KMS-11 (cell line): ENCODE results near the gene DMC1.

ENCODE experiments used
- H2AFZ ChIP-seq: fragments of 200-600 bp; sonication (generic); 2 replicates; pipeline ENCODE4 v1.6.1; 2016; ENCODE audit warnings: antibody characterized with exemption, mixed run types, low read depth
- H3K27ac ChIP-seq: fragments of 200-600 bp; sonication (generic); 2 replicates; pipeline ENCODE4 v1.6.1; 2016; ENCODE audit warnings: mild to moderate bottlenecking, mixed run types
- H3K27me3 ChIP-seq: fragments of 200-600 bp; sonication (generic); 2 replicates; pipeline ENCODE4 v1.6.1; 2017; ENCODE audit warnings: mild to moderate bottlenecking, low read depth, mixed run types, moderate library complexity; ENCODE audit not compliant: insufficient read depth
- H3K36me3 ChIP-seq: fragments of 200-600 bp; sonication (generic); 2 replicates; pipeline ENCODE4 v1.6.1; 2017; ENCODE audit warnings: mild to moderate bottlenecking, mixed run types; ENCODE audit not compliant: insufficient read depth
- H3K4me1 ChIP-seq: fragments of 200-600 bp; sonication (generic); 2 replicates; pipeline ENCODE4 v1.6.1; 2016; ENCODE audit warnings: mild to moderate bottlenecking, low read depth, mixed run types; ENCODE audit not compliant: poor library complexity, severe bottlenecking
- H3K4me2 ChIP-seq: fragments of 200-600 bp; sonication (generic); 2 replicates; pipeline ENCODE4 v1.7.0; 2016; ENCODE audit warnings: mild to moderate bottlenecking, mixed run types
- H3K4me3 ChIP-seq: fragments of 200-600 bp; sonication (generic); IDR thresholded peaks from 2 replicates; pipeline ENCODE4 v1.6.1; 2017; ENCODE audit warnings: low read depth, low read length, mixed read lengths; ENCODE audit not compliant: insufficient read depth
- H3K79me2 ChIP-seq: fragments of 200-600 bp; sonication (generic); 2 replicates; pipeline ENCODE4 v1.6.1; 2016; ENCODE audit warnings: low read depth, mixed run types; ENCODE audit not compliant: insufficient read depth
- H3K9ac ChIP-seq: fragments of 200-600 bp; sonication (generic); 2 replicates; pipeline ENCODE4 v1.6.1; 2016; ENCODE audit warnings: mild to moderate bottlenecking, mixed run types
- H4K20me1 ChIP-seq: fragments of 200-600 bp; sonication (generic); 2 replicates; pipeline ENCODE4 v1.6.1; 2016; ENCODE audit warnings: mild to moderate bottlenecking, mixed run types; ENCODE audit not compliant: insufficient read depth
- CTCF ChIP-seq: fragments of 200-600 bp; sonication (generic); conservative IDR thresholded peaks from 2 replicates; pipeline ENCODE4 v1.6.1; 2017; ENCODE audit warnings: low read depth, mild to moderate bottlenecking, antibody characterized with exemption, low read length, moderate library complexity, mixed read lengths

The DMC1 gene

GRCh38 chr22:38565441-38565840 lies 4.5 kb downstream of the DMC1 start:
- no peak for TF ChIP-seq CTCF
- Histone ChIP-seq H4K20me1 (no peaks in the 10 kb centered on the region), H3K4me3 (no peak overlapping the region), H3K79me2 (no peaks in the 10 kb centered on the region), H3K4me2 (no peak overlapping the region), H2AFZ (no peak overlapping the region), H3K9ac (no peak overlapping the region), H3K27me3 (no peaks in the 10 kb centered on the region), H3K27ac (no peak overlapping the region), H3K36me3 (no peaks in the 10 kb centered on the region), H3K4me1 (peaks cover 6% of the 10 kb centered on the region)

- Histone ChIP-seq H4K20me1 (no peaks in the 10 kb centered on the region), H3K9ac (no peak overlapping the region)
These were observed 5.3 kb downstream of the DMC1 start for GRCh38 chr22:38564669-38565068.

GRCh38 chr22:38554281-38554680 lies 15.7 kb downstream of the DMC1 start:
- Histone ChIP-seq H3K9ac (no peak overlapping the region), H2AFZ (no peak overlapping the region), H3K4me1 (no peaks in the 10 kb centered on the region), H3K79me2 (no peaks in the 10 kb centered on the region), H3K36me3 (no peaks in the 10 kb centered on the region), H3K27me3 (no peaks in the 10 kb centered on the region), H3K27ac (no peak overlapping the region), H3K4me2 (no peak overlapping the region), H3K4me3 (no peak overlapping the region), H4K20me1 (no peaks in the 10 kb centered on the region)
- no peak for TF ChIP-seq CTCF

More at GRCh38 chr22:38564669-38565068, 5.3 kb downstream of the DMC1 start:
- H3K4me3 ChIP-seq = no peak overlapping the region
- H3K4me1 ChIP-seq = peaks cover 3% of the 10 kb centered on the region
- no peaks in the 10 kb centered on the region for H3K36me3 ChIP-seq
- TF ChIP-seq CTCF = no peak
- H2AFZ ChIP-seq = no peak overlapping the region
- no peaks in the 10 kb centered on the region for H3K27me3 ChIP-seq
- no peak overlapping the region for H3K4me2 ChIP-seq
- H3K79me2 ChIP-seq = no peaks in the 10 kb centered on the region
- no peak overlapping the region for H3K27ac ChIP-seq

- Histone ChIP-seq H4K20me1 (no peaks in the 10 kb centered on the region), H3K36me3 (no peaks in the 10 kb centered on the region), H3K4me1 (no peaks in the 10 kb centered on the region), H3K27me3 (no peaks in the 10 kb centered on the region), H2AFZ (no peak overlapping the region), H3K9ac (no peak overlapping the region), H3K4me3 (no peak overlapping the region), H3K27ac (no peak overlapping the region), H3K4me2 (no peak overlapping the region), H3K79me2 (no peaks in the 10 kb centered on the region)
- TF ChIP-seq CTCF = no peak
These were observed 20.7 kb downstream of the DMC1 start for GRCh38 chr22:38549101-38549894.
